ENCODE results near the gene HOXD8.
A peak's percentile ranks its signal among the peaks of the same experiment; 100 is the strongest.

Gene HOXD8

DNA sequence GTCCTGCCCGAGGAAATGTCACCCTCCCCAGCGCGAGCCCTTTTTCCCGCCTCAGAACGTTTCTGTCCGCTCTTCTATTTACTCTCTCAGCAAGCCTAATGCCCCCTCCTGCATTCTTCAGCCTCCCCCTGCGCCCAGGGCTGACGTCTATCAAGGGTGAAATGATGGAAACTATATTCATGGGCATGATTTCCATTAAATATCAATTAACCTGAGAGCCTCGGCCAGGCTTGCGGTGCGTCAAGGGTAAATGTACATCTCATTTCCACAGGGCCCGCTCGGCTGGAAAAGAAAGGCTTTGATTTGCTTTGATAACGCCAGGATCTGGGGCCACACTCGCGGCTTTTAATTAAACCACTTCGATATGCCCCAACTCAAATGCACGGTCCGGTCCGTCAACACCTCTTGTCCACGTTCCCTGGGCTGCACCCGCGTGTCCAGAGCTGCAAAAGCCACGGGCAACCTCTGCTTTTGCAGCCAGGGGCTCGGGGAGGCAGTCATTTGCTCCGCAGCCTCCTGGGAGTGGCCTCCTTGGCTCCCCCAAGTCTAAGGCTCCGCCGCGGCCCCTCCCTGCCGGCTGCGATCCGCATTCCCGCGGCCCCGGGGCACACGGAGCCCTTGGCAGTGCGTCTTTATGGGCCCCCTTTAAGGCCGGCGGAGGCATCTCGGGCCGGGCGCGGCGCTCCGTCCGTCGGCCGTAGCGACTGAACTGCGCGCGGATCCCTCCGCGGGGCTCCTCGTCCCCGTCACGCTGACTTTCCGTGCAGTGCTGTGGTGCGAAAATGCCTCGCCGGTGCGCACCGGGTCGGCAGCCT is at the start of gene HOXD8:
HOXD8 (plus strand) TSS at position 724 of the 815 bp plus-strand sequence. CDS start 662 bp downstream, outside the sequence.
- peak; percentile 4 for DNase-seq (ENCODE audit: low read depth)

- no peak for DNase-seq (ENCODE audit: low read depth)
Observed at GRCh38 chr2:176079831-176080539, 49.5 kb upstream of the HOXD8 start.

GRCh38 chr2:176080540-176081375 is 48.7 kb upstream of the HOXD8 start:
- no peak for DNase-seq (ENCODE audit: low read depth)

GRCh38 chr2:176081376-176081836 is 48.1 kb upstream of the HOXD8 start:
- DNase-seq (ENCODE audit: low read depth): no peak

DNA sequence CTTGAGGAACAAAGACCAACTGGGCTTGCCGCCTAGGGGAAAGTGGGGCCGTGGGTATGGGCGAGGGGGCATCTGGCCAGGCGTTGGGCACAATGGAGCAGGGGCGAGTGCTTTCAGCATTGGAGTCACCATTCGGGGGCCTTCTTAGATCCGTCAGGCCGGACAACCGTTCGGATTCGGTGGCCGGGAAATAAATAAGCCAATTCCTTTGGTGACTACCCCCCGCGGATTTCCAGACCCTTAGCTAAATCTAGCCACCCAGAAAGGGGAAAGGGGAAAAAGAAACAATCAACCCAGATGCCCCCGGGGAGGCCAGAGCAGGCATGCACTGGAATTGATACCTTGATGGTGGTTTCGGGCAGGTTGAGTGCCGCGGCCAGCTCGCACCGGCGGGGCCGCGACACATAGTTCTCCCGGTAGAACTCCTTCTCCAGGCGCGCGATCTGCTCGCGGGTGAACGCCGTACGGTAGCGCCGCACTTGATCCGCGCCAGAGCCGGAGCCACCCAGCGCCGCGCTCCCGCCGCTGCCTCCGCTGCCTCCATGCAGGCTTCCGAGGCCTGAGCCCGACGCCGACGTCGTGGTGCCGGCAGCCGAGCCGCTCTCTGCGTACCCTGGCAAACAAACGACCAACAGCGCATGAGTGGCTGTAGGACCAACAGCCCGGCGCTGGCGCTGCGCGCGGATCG is 47.5 kb upstream of the HOXD8 start:
- DNase-seq (ENCODE audit: low read depth): no peak

DNA sequence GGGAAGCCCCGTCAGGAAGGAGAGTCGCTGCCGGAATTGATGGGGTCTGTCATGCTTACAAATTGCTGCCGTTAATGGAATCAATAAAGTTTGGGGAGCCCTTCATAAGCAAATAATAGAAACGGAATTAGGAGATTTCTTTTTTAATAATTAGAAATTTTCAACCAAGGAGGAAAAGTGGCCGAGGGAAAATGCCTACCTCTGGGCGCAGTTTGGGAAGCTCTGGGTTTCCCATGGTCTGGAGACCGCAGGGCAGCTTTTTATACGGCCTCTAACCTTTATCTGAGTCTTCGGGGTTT is 47.0 kb upstream of the HOXD8 start:
- no peak for DNase-seq (ENCODE audit: low read depth)

- DNase-seq (ENCODE audit: low read depth): no peak
Observed at GRCh38 chr2:176082824-176083751, 46.4 kb upstream of the HOXD8 start.

DNA sequence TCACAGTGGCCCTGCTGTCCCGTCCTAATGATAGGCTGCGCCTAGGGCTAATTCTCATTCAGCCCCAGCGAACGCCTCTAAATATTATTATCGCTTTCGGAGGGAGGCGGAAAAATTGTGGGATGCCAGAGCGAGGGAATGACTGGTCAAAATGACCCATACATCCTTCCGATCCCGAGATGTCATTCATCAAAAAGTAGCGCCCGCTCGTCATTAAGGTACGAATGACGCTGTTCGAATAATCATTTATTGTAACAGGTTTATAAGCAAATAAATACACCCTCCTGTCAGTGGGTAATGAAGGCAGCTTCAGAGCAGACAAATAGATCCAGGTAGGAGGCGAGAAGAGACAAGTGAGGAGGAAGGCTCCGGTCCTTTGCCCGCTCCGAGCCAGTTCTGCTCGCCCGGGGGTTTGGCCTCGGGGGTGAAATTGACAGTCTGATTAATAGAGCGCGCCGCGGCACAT is 45.7 kb upstream of the HOXD8 start, which contains the start of gene EVX2:
EVX2 (minus strand) TSS at position 167 of the 466 bp plus-strand sequence. CDS start 186 bp downstream, outside the sequence.
- DNase-seq (ENCODE audit: low read depth): no peak

GRCh38 chr2:176084611-176085119 is 44.8 kb upstream of the HOXD8 start:
- no peak for DNase-seq (ENCODE audit: low read depth)

- DNase-seq (ENCODE audit: low read depth): no peak
Observed at GRCh38 chr2:176085120-176085788, 44.3 kb upstream of the HOXD8 start.

DNA sequence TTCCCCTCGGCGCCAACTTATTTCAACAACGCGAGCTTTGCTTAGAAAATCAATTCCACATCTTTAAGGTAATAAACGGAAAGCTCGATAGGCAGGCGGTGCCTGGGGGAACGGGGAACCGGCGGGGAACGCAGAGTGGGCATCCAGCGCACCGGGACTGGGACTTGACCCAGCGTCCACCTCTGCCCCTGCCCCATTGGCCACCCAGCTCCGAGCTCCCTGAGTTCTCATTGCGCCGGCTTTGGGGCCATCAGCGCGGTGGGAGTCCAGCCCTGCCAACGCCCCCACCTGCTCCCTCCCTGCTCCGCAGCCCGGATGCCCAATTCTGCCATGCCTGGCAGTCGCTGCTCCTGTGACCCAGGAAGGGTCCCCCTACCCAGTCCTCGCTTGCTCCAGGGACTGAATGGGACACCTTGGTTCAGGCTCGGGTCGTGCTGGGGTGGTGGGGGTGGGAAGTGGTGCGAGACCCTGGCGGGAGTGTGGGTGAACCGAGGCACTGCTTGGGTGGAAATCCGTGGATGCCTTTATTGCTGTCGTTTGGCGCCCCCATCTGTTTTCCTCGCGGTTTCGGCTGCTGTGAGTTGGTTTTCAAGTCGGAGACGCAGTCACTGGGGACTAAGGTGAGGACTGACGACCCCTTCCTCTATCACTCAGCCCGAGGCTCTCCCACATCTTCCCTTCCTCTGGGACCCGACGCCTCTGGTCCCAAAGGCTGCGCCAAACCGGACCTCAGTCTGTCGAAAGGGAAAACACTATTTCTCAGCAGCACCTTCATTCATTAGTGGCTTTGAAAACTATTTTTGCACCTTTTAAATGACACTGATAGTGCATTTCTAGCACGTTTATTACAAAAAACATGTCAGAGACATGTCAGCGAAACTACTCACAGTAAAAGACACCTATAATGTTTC is 43.4 kb upstream of the HOXD8 start:
- peak; percentile 16 for DNase-seq (ENCODE audit: low read depth)

- DNase-seq (ENCODE audit: low read depth): no peak
Observed at GRCh38 chr2:176087330-176088047, 42.0 kb upstream of the HOXD8 start.

DNA sequence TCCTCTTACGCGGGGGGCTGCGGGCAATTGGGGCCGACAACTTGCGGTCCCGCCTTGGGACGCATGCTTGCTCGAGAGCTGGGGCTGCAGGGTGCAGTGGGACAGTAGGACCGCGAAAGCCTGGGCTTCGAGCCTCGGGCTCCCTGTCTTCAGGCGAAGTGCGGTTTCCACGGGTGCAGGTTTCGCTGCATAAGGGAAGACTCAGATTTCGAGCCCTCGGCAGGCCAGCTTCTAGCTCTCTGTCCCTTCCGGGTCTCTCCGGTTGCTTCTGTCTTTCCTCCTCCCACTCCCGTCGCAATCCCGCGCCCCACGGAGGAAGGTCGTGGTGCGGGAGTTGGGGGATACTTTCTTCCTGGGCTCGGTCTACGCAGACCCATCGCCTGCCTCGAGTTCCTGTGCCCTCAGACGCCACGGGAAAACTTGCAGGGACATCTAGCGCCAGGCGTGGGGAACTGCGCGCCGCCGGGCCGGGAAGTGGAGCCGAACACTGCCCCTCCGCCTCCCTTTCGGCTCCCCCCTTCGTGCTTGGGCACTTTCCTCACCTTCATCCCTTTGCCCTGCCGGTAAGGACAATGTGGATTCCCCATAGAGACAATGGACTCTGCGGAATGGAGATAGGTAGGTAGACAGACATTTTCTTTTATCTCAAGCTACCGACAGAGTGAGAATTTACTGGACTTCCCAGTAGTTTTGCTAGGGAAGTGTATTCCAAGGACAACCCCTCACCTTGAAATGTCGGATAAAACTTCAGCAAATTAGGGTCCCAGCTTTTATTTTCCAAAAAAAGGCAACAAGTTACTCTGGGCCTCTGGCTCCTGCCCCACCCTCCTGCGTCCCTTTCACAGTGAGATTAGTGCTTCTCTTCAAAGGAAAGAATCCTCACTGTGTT is 41.2 kb upstream of the HOXD8 start:
- DNase-seq (ENCODE audit: low read depth): peak; percentile 24

GRCh38 chr2:176088937-176089842 is 40.3 kb upstream of the HOXD8 start:
- no peak for DNase-seq (ENCODE audit: low read depth)

GRCh38 chr2:176089843-176090395 is 39.6 kb upstream of the HOXD8 start:
- no peak for DNase-seq (ENCODE audit: low read depth)

DNA sequence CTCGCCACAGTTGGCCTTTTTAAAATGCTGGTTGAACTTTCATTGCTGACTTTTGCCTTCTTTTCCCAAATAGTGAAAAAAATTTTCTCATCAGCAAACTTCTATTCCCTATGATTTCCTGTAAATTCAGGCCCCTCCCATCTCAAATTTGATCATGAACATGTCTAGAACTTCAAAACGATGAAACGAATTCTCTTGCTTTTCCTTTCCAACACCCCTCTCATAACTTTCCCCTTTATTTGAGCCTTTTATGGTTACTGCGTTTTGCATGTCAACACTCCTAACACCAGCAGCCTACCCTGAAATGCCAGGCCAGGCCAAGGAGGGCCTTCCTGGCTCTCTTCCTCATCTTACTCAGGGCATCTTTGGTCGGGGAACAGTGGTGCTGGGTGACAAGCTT is 38.6 kb upstream of the HOXD8 start:
- DNase-seq (ENCODE audit: low read depth): no peak
